Heart left ventricle (tissue), 16 donors: ENCODE results near the gene TRRAP. TPM values are rescaled to one million over a fixed set of nuclear protein-coding genes. Genes with fewer than 3 reads are reported as not detected.

Experiments used
- ATAC-seq, 4 donors: fragments of 200-7000 bp; cut with Tn5 transposase; one replicate each; pipeline ENCODE4 v1.9.1; 2020 to 2022; ENCODE audit warnings: moderate library complexity in 4 of 4, mild to moderate bottlenecking in 3 of 4, moderate number of reproducible peaks in 1 of 4
- DNase-seq, 5 donors: peaks; one replicate each; pipeline ENCODE4 v3.0.0-alpha.2; 2020
- H3K27ac ChIP-seq, 12 donors: fragments of 200-600 bp; sonication (generic) in 4 of 12; one replicate each; pipeline versions ENCODE4 v1.5.0 to v1.8.0; 2016 to 2022; ENCODE audit warnings: mild to moderate bottlenecking in 2 of 12
- H3K27me3 ChIP-seq, 9 donors: fragments of 200-600 bp; sonication (generic) in 2 of 9; one replicate each; pipeline versions ENCODE4 v1.5.1 to v1.8.0; 2016 to 2022; ENCODE audit warnings: mild to moderate bottlenecking in 3 of 9
- H3K36me3 ChIP-seq, 9 donors: fragments of 200-600 bp; sonication (generic) in 2 of 9; one replicate each; pipeline versions ENCODE4 v1.5.0 to v1.8.0; 2018 to 2022; ENCODE audit warnings: mild to moderate bottlenecking in 2 of 9
- H3K4me1 ChIP-seq, 12 donors: fragments of 200-600 bp; sonication (generic) in 4 of 12; one replicate each; pipeline versions ENCODE4 v1.5.0 to v1.8.0; 2016 to 2022; ENCODE audit warnings: mild to moderate bottlenecking in 3 of 12
- H3K4me3 ChIP-seq, 12 donors: fragments of 200-600 bp; sonication (generic) in 4 of 12; one replicate each; pipeline versions ENCODE4 v1.5.0 to v1.8.0; 2017 to 2022; ENCODE audit warnings: mild to moderate bottlenecking in 9 of 12, moderate library complexity in 4 of 12
- H3K9me3 ChIP-seq, 12 donors: fragments of 200-600 bp; sonication (generic) in 4 of 12; one replicate each; pipeline versions ENCODE4 v1.5.0 to v1.8.0; 2016 to 2022; ENCODE audit warnings: mild to moderate bottlenecking in 1 of 12
- POLR2A ChIP-seq, 2 donors: fragments of 450-650 bp; IDR thresholded peaks; one replicate each; pipeline ENCODE4 v1.6.1; 2017; ENCODE audit warnings: antibody characterized with exemption in 2 of 2, mild to moderate bottlenecking in 2 of 2, moderate library complexity in 2 of 2
- WGBS, 4 donors: extraction: QIAGEN DNeasy Blood & Tissue Kit in 2 of 4; methylation state at CpG; one replicate each; pipeline versions ENCODE4 v1.1.5 to v1.1.7; 2013 to 2018; 5-methylcytosine and 5-hydroxymethylcytosine counted together
- intact Hi-C, 10 donors: fragments of 100-400 bp; cut with DNase I; formaldehyde crosslinking; loops; one replicate each; pipeline versions ENCODE4 v1.11.1 to v1.14.2; 2022
- long read RNA-seq, 3 donors: library from polyadenylated mRNA; unstranded; transcript quantifications; one replicate each; pipeline ENCODE4 v2.0.0, GENCODE V29; 2020 to 2021
- polyA plus RNA-seq, 2 donors: library from polyadenylated mRNA; stranded (reverse); fragments of 200-250 nt; gene quantifications; one replicate each; pipeline ENCODE4 v1.2.3, GENCODE V29; 2013
- total RNA-seq, 9 donors: library from RNA; depleted of rRNA in 2 of 9; stranded (reverse); fragments of >200 nt in 2 of 9; fragmentation: NEBNext Ultra II Directional in 3 of 9; extraction: Animal tissue kit (Norgen Biotek cat#: 25700) in 3 of 9; gene quantifications; one replicate each; pipeline versions ENCODE4 v1.1.0 to v1.2.4, GENCODE V29; 2016 to 2023
- TF ChIP-seq, protein P1 (sequence below), 12 donors: fragments of 200-600 bp; sonication (generic) in 4 of 12; IDR thresholded peaks; one replicate each; pipeline versions ENCODE4 v1.5.0 to v1.8.0; 2018 to 2022; ENCODE audit warnings: antibody characterized with exemption in 12 of 12, mild to moderate bottlenecking in 5 of 12
- donor health status: ischemic (EF 13 %, LVEDD 7.1; RV severe dilation, severe dysfunction).
- donor health status: healthy with polysubstance abuse.
- donor health status: DM: no; HTN: yes; CAD: no.
- donor health status: DM: no; HTN: no; CAD: no.
- donor health status: ischemic (EF 25% LVEDD 6.9; RV normal size, moderate dysfunction).
- donor health status: ischemic (EF 25% LVEDD 5.7; RV mildly dilated, moderate dysfunction).
- donor health status: healthy.
- donor health status: DM: yes; HTN: yes; CAD: no.
- donor health status: ischemic (EF 35%, LVEDD 5.7; RV mildly dilated, moderate dysfunction).
- donor health status: nonischemic (EF 11% LVEDD 7.7; RV severe dilation, severe dysfunction).
- donor health status: DM: yes; HTN: yes; CAD: no.
- donor health status: PGD.
- donor health status: ischemic (EF 29% LVEDD 5.4; RV normal size, mild dysfunction).
- donor health status: nonischemic (EF 23%, LVEDD 6.1; RV moderate dilation, normal function).

The TRRAP gene
- 10 to 100 TPM; 13.0 to 29.6 (median 21.7) TPM for total RNA-seq
- polyA plus RNA-seq, result 10 to 100 TPM in 1 of 2 donors, 1 to 10 TPM in 1; 9.2 to 10.1 TPM
- long read RNA-seq, donor 1, partial matches to known transcripts, result 4 of 8 reads
- long read RNA-seq, donor 1, other reads (novel, unspliced or antisense), result 4 of 8 reads
- long read RNA-seq, donor 2, partial matches to known transcripts, result 2 of 3 reads
- long read RNA-seq, donor 2, other reads (novel, unspliced or antisense), result 1 of 3 reads
- long read RNA-seq, donor 3, partial matches to known transcripts, result 3 of 4 reads
- long read RNA-seq, donor 3, other reads (novel, unspliced or antisense), result 1 of 4 reads

GRCh38 chr7:98878365-98879197, at the start of gene TRRAP:
Gene TRRAP, plus strand, starts transcription at chr7:98878532. Its CDS starts 2,619 bp downstream, at chr7:98881151.
- DNase-seq (peak; percentile 73 to 89 (median 83)), ATAC-seq (peak; percentile 68 to 92 (median 86))
- H3K27me3 ChIP-seq, result no peaks in the 10 kb centered on the region
- H3K4me3 ChIP-seq, result peak within 1 kb of the TSS; percentile 71 to 100 (median 94)
- H3K36me3 ChIP-seq, result peaks cover 0 to 32% (median 26%) of the 10 kb centered on the region in 9 donors
- H3K4me1 ChIP-seq, result peaks cover 0 to 22% (median 10%) of the 10 kb centered on the region in 12 donors
- H3K9me3 ChIP-seq, result no peaks in the 10 kb centered on the region
- H3K27ac ChIP-seq, result peak within 1 kb of the TSS; percentile 90 to 100 (median 98)
- intact Hi-C loops, result no loop called here
- peak in 1 of 2 donors; percentile 37 for TF ChIP-seq POLR2A (IDR thresholded peaks at IDR 0.05)
- TF ChIP-seq, protein P1, sequence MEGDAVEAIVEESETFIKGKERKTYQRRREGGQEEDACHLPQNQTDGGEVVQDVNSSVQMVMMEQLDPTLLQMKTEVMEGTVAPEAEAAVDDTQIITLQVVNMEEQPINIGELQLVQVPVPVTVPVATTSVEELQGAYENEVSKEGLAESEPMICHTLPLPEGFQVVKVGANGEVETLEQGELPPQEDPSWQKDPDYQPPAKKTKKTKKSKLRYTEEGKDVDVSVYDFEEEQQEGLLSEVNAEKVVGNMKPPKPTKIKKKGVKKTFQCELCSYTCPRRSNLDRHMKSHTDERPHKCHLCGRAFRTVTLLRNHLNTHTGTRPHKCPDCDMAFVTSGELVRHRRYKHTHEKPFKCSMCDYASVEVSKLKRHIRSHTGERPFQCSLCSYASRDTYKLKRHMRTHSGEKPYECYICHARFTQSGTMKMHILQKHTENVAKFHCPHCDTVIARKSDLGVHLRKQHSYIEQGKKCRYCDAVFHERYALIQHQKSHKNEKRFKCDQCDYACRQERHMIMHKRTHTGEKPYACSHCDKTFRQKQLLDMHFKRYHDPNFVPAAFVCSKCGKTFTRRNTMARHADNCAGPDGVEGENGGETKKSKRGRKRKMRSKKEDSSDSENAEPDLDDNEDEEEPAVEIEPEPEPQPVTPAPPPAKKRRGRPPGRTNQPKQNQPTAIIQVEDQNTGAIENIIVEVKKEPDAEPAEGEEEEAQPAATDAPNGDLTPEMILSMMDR (IDR thresholded peaks at IDR 0.05), result peak; percentile 84 to 100 (median 95)
- WGBS, 4 donors, result 0 to 1% (median 1%) methylated on average over 20 to 113 of the region's 113 CpGs

- 50 to 74% (median 53%) methylated on average over 2 of the region's 2 CpGs for WGBS, 4 donors
- DNase-seq, result no peak
- Histone ChIP-seq H3K36me3 (no peaks in the 10 kb centered on the region), H3K4me3 (no peak overlapping the region), H3K9me3 (no peaks in the 10 kb centered on the region), H3K27ac (peak overlapping the region in 6 of 12 donors; percentile 4 to 57 (median 47)), H3K4me1 (peaks cover 0 to 16% (median 0%) of the 10 kb centered on the region in 12 donors), H3K27me3 (no peaks in the 10 kb centered on the region)
- intact Hi-C loops, result loop anchor here in 1 of 10 donors (10.0 kb wide), 1 partner anchor 546 kb away; the partner anchor contains the start of gene BRI3
- peak; percentile 43 to 60 (median 55) for ATAC-seq
- no peak for TF ChIP-seq POLR2A (IDR thresholded peaks at IDR 0.05)
- TF ChIP-seq, protein P1 (IDR thresholded peaks at IDR 0.05), result no peak
Measured at GRCh38 chr7:98830972-98831548, 47.3 kb upstream of the TRRAP start.

DNA sequence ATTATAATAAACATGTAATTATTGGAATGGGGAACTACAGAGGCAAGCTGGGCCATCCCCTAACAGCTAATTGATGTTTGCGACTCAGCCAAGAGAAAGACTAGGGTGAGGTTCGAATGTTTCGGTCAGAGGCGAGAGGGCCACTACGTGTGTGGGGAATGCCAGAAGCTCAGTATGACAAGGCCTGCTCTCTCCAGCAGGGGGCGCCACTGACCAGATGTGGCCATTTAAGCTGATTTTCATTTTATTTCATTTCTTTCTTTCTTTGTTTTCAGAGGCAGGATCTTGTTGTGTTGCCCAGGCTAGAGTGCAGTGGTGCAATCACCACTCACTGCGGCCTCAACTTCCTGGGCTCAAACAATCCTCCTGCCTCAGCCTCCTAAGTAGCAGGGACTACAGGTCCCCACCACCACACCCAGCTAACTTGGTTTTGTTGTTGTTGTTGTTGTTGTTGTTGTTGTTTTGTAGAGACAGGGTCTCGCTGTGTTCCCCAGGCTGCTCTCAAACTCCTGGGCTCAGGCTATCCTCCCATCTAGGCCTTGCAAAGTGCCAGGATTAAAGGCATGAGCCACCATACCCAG, 46.6 kb upstream of the TRRAP start:
- no peaks in the 10 kb centered on the region for H3K9me3 ChIP-seq
- peaks cover 0 to 10% (median 0%) of the 10 kb centered on the region in 12 donors for H3K4me1 ChIP-seq
- H3K36me3 ChIP-seq, result no peaks in the 10 kb centered on the region
- H3K27ac ChIP-seq, result peak overlapping the region in 4 of 12 donors; percentile 46 to 57 (median 48)
- peaks cover 0 to 5% (median 0%) of the 10 kb centered on the region in 9 donors for H3K27me3 ChIP-seq
- no peak overlapping the region for H3K4me3 ChIP-seq
- no peak for TF ChIP-seq POLR2A (IDR thresholded peaks at IDR 0.05)
- TF ChIP-seq, protein P1 (IDR thresholded peaks at IDR 0.05), result peak in 11 of 12 donors; percentile 21 to 56 (median 41)
- 74 to 82% (median 81%) methylated on average over 8 of the region's 8 CpGs for WGBS, 4 donors
- intact Hi-C loops, result loop anchor here in 1 of 10 donors (10.0 kb wide), 1 partner anchor 547 kb away; the partner anchor contains the start of gene BRI3
- ATAC-seq (no peak), DNase-seq (no peak)
